Neural progenitor cell (in vitro differentiated cells): Measurements from ENCODE around the gene MRPS18B. TPM values are rescaled to one million over a fixed set of nuclear protein-coding genes. Genes with fewer than 3 reads are reported as not detected.
"Not testable (repeated sequence)": the region's sequence is repeated elsewhere in the genome, so short reads cannot be mapped to it uniquely, and the experiment has no call there.

Source experiments
- DNase-seq: peaks from one replicate; pipeline ENCODE4 v3.0.0-alpha.2; 2016; ENCODE audit warnings: low spot score
- H2AFZ ChIP-seq: fragments of 200-600 bp; sonication (generic); replicated peaks from 2 replicates; pipeline ENCODE4 v1.6.1; 2016; ENCODE audit warnings: antibody characterized with exemption
- H3F3A ChIP-seq: fragments of 200-600 bp; sonication (generic); 2 replicates; pipeline ENCODE4 v1.6.1; 2016; ENCODE audit warnings: antibody characterized with exemption, low read depth
- H3K27ac ChIP-seq: fragments of 200-600 bp; sonication (generic); 2 replicates; pipeline ENCODE4 v1.5.1; 2016; ENCODE audit warnings: mild to moderate bottlenecking
- H3K27me3 ChIP-seq: fragments of 200-600 bp; sonication (generic); 2 replicates; pipeline ENCODE4 v1.6.1; 2016; ENCODE audit warnings: mild to moderate bottlenecking, moderate library complexity
- H3K36me3 ChIP-seq: fragments of 200-600 bp; sonication (generic); 2 replicates; pipeline ENCODE4 v1.5.1; 2016
- H3K4me1 ChIP-seq: fragments of 200-600 bp; sonication (generic); 2 replicates; pipeline ENCODE4 v1.6.1; 2016; ENCODE audit warnings: mixed run types
- H3K4me2 ChIP-seq: fragments of 200-600 bp; sonication (generic); 2 replicates; pipeline ENCODE4 v1.6.1; 2016
- H3K4me3 ChIP-seq: fragments of 200-600 bp; sonication (generic); 2 replicates; pipeline ENCODE4 v1.5.1; 2016
- H3K79me2 ChIP-seq: fragments of 200-600 bp; sonication (generic); 2 replicates; pipeline ENCODE4 v1.6.1; 2016; ENCODE audit warnings: low read depth
- H3K9ac ChIP-seq: fragments of 200-600 bp; sonication (generic); 2 replicates; pipeline ENCODE4 v1.6.1; 2016
- H3K9me3 ChIP-seq: fragments of 200-600 bp; sonication (generic); 2 replicates; pipeline ENCODE4 v1.5.1; 2016; ENCODE audit warnings: low read depth
- H4K20me1 ChIP-seq: fragments of 200-600 bp; sonication (generic); 2 replicates; pipeline ENCODE4 v1.6.1; 2016; ENCODE audit warnings: low read depth
- H3K27ac Mint-ChIP-seq: 3 replicates; pipeline ENCODE4 v1.8.0; 2021; ENCODE audit warnings: mixed read lengths
- H3K27me3 Mint-ChIP-seq: 2 replicates; pipeline ENCODE4 v1.8.0; 2022; ENCODE audit warnings: low read depth, mild to moderate bottlenecking, inconsistent platforms, moderate library complexity, mixed read lengths; ENCODE audit not compliant: insufficient read depth
- H3K36me3 Mint-ChIP-seq: 3 replicates; pipeline ENCODE4 v1.8.0; 2021; ENCODE audit warnings: mixed read lengths
- H3K4me1 Mint-ChIP-seq: 3 replicates; pipeline ENCODE4 v1.8.0; 2021; ENCODE audit warnings: mixed read lengths
- H3K4me3 Mint-ChIP-seq: 3 replicates; pipeline ENCODE4 v1.8.0; 2021; ENCODE audit warnings: mild to moderate bottlenecking, moderate library complexity, mixed read lengths
- H3K9me3 Mint-ChIP-seq: 3 replicates; pipeline ENCODE4 v1.8.0; 2020; ENCODE audit warnings: mixed read lengths
- CTCF ChIP-seq: fragments of 200-600 bp; sonication (generic); IDR thresholded peaks from 2 replicates; pipeline ENCODE4 v1.5.1; 2017; ENCODE audit warnings: antibody characterized with exemption, mild to moderate bottlenecking
- EZH2 ChIP-seq: fragments of 200-600 bp; sonication (generic); IDR thresholded peaks from 2 replicates; pipeline ENCODE4 v1.6.1; 2017; ENCODE audit warnings: antibody characterized with exemption, mild to moderate bottlenecking, moderate library complexity
- EZH2phosphoT487 ChIP-seq: fragments of 200-600 bp; sonication (generic); IDR thresholded peaks from 2 replicates; pipeline ENCODE4 v1.6.1; 2017; ENCODE audit warnings: antibody characterized with exemption
- total RNA-seq: library from RNA; depleted of rRNA; stranded (reverse); fragments of >200 nt; gene quantifications from 2 replicates; pipeline ENCODE4 v1.2.3, GENCODE V29; 2015; ENCODE audit warnings: low replicate concordance

The MRPS18B gene
- total RNA-seq, 1 donor from 2014 or later = 18.5 TPM

- no peaks in the 10 kb centered on the region for H4K20me1 ChIP-seq
- TF ChIP-seq CTCF = no peak
- TF ChIP-seq EZH2phosphoT487 = no peak
- TF ChIP-seq EZH2 = no peak
- no peaks in the 10 kb centered on the region for H3K36me3 ChIP-seq
Measured at GRCh38 chr6:30657454-30657853, 39.8 kb downstream of the MRPS18B start.

GRCh38 chr6:30657922-30658321 lies 40.3 kb downstream of the MRPS18B start:
- not testable (repeated sequence) for H3K4me3 Mint-ChIP-seq, H3K27ac ChIP-seq, H4K20me1 ChIP-seq, H3K9ac ChIP-seq, H3K36me3 ChIP-seq, H3K79me2 ChIP-seq, H3K9me3 ChIP-seq, H3K4me2 ChIP-seq, H3K4me3 ChIP-seq, H3K9me3 Mint-ChIP-seq, DNase-seq, H3K27me3 Mint-ChIP-seq, H3K27me3 ChIP-seq, H3K4me1 ChIP-seq, H3K27ac Mint-ChIP-seq, H3K4me1 Mint-ChIP-seq, H3F3A ChIP-seq, H2AFZ ChIP-seq
- peaks cover 32% of the 10 kb centered on the region for H3K36me3 Mint-ChIP-seq

More at GRCh38 chr6:30657454-30657853, 39.8 kb downstream of the MRPS18B start:
- Histone ChIP-seq H2AFZ (no peak overlapping the region), H3K79me2 (no peaks in the 10 kb centered on the region), H3K27me3 (no peaks in the 10 kb centered on the region), H3K4me1 (no peaks in the 10 kb centered on the region), H3K4me2 (no peak overlapping the region), H3K9me3 (no peaks in the 10 kb centered on the region), H3K27ac (no peak overlapping the region), H3K4me3 (no peak overlapping the region), H3K9ac (no peak overlapping the region), H3F3A (no peaks in the 10 kb centered on the region)
- DNase-seq = no peak
- Mint-ChIP-seq H3K27ac (no peak overlapping the region), H3K27me3 (peaks cover 6% of the 10 kb centered on the region), H3K36me3 (peaks cover 32% of the 10 kb centered on the region), H3K4me3 (no peak overlapping the region), H3K9me3 (no peaks in the 10 kb centered on the region), H3K4me1 (no peaks in the 10 kb centered on the region)

- no peak overlapping the region for H3K4me3 Mint-ChIP-seq
- H3K9ac ChIP-seq = no peak overlapping the region
- H3K27ac ChIP-seq = no peak overlapping the region
- peaks cover 6% of the 10 kb centered on the region for H3K27me3 Mint-ChIP-seq
- H3K36me3 Mint-ChIP-seq = peaks cover 19% of the 10 kb centered on the region
- no peaks in the 10 kb centered on the region for H3K4me1 ChIP-seq
- no peak overlapping the region for H2AFZ ChIP-seq
- no peaks in the 10 kb centered on the region for H3K36me3 ChIP-seq
- no peaks in the 10 kb centered on the region for H3K27me3 ChIP-seq
- H3K4me1 Mint-ChIP-seq = no peaks in the 10 kb centered on the region
- DNase-seq = no peak
- no peaks in the 10 kb centered on the region for H4K20me1 ChIP-seq
- no peak for TF ChIP-seq CTCF
- no peak overlapping the region for H3K4me3 ChIP-seq
- H3K4me2 ChIP-seq = no peak overlapping the region
- H3K9me3 Mint-ChIP-seq = no peaks in the 10 kb centered on the region
- H3K9me3 ChIP-seq = no peaks in the 10 kb centered on the region
- no peak overlapping the region for H3K27ac Mint-ChIP-seq
- no peaks in the 10 kb centered on the region for H3F3A ChIP-seq
- H3K79me2 ChIP-seq = no peaks in the 10 kb centered on the region
Measured at GRCh38 chr6:30664994-30665767, 47.5 kb downstream of the MRPS18B start.

- H3K9ac ChIP-seq, H3K27ac Mint-ChIP-seq, H3K9me3 ChIP-seq, H3K4me1 Mint-ChIP-seq, H4K20me1 ChIP-seq, H3K4me3 ChIP-seq, H3K27me3 Mint-ChIP-seq, H3K36me3 ChIP-seq, H3K27me3 ChIP-seq, H3F3A ChIP-seq, H3K4me2 ChIP-seq, H3K4me1 ChIP-seq, H3K27ac ChIP-seq, H2AFZ ChIP-seq, H3K79me2 ChIP-seq, DNase-seq, H3K9me3 Mint-ChIP-seq, H3K4me3 Mint-ChIP-seq: not testable (repeated sequence)
- peaks cover 20% of the 10 kb centered on the region for H3K36me3 Mint-ChIP-seq
Measured at GRCh38 chr6:30666300-30666699, 48.7 kb downstream of the MRPS18B start.
